ENCODE data around the gene METTL8.
A peak's percentile ranks its signal among the peaks of the same experiment; 100 is the strongest.

Gene METTL8

GRCh38 chr2:171434013-171434989, 511 bp upstream of the METTL8 start, which contains the start of gene DCAF17:
TSS of gene DCAF17 (plus strand) at chr2:171434226. CDS start at chr2:171434578, 352 bp downstream.
- peak; percentile 92 to 97 for DNase-seq (ENCODE audit: low read depth in 1 of 2, low spot score in 1 of 2)
- peak; percentile 57; the same call in 1 of the 2 replicates for TF ChIP-seq GABPA (IDR thresholded peaks at IDR 0.05; ENCODE audit: low read depth)
- 0 out of 2 replicates have a peak, but pooled peaks have one; percentile 0 for TF ChIP-seq SPI1 (IDR thresholded peaks at IDR 0.05; ENCODE audit: borderline replicate concordance, low read depth)
- peak; percentile 20 for TF ChIP-seq REST (IDR thresholded peaks at IDR 0.05; ENCODE audit: insufficient replicate concordance, low read depth)
- 0 out of 2 replicates have a peak, but pooled peaks have one; percentile 77 for TF ChIP-seq POLR2AphosphoS5 (IDR thresholded peaks at IDR 0.05; ENCODE audit: low read depth)
- no peak for TF ChIP-seq CTCF (IDR thresholded peaks at IDR 0.05; ENCODE audit: insufficient read depth, low read length)
- Histone ChIP-seq H3K27ac (replicated peaks) (peak within 1 kb of the TSS; percentile 99), H3K4me3 (replicated peaks; ENCODE audit: insufficient read depth, low read length) (peak within 1 kb of the TSS; percentile 80), H3K27me3 (ENCODE audit: insufficient read depth, poor library complexity, severe bottlenecking) (no peaks in the 10 kb centered on the region)

GRCh38 chr2:171432969-171433762, 624 bp downstream of the METTL8 start:
- peak overlapping the region; percentile 80 for H3K4me3 ChIP-seq (replicated peaks; ENCODE audit: insufficient read depth, low read length)
- H3K27ac ChIP-seq (replicated peaks) = peak overlapping the region; percentile 99
- DNase-seq (ENCODE audit: low read depth in 1 of 2, low spot score in 1 of 2) = peak; percentile 39 to 62
- no peak for TF ChIP-seq GABPA (IDR thresholded peaks at IDR 0.05; ENCODE audit: low read depth)
- TF ChIP-seq POLR2AphosphoS5 (IDR thresholded peaks at IDR 0.05; ENCODE audit: low read depth) = no peak
- TF ChIP-seq REST (IDR thresholded peaks at IDR 0.05; ENCODE audit: insufficient replicate concordance, low read depth) = no peak
- no peak for TF ChIP-seq CTCF (IDR thresholded peaks at IDR 0.05; ENCODE audit: insufficient read depth, low read length)
- no peak for TF ChIP-seq SPI1 (IDR thresholded peaks at IDR 0.05; ENCODE audit: borderline replicate concordance, low read depth)
- no peaks in the 10 kb centered on the region for H3K27me3 ChIP-seq (ENCODE audit: insufficient read depth, poor library complexity, severe bottlenecking)

GRCh38 chr2:171432206-171432968, 1.4 kb downstream of the METTL8 start:
- Histone ChIP-seq H3K27me3 (ENCODE audit: insufficient read depth, poor library complexity, severe bottlenecking) (no peaks in the 10 kb centered on the region), H3K27ac (replicated peaks) (peak overlapping the region; percentile 99), H3K4me3 (replicated peaks; ENCODE audit: insufficient read depth, low read length) (peak overlapping the region; percentile 80)
- TF ChIP-seq GABPA (IDR thresholded peaks at IDR 0.05; ENCODE audit: low read depth) = no peak
- no peak for TF ChIP-seq REST (IDR thresholded peaks at IDR 0.05; ENCODE audit: insufficient replicate concordance, low read depth)
- TF ChIP-seq POLR2AphosphoS5 (IDR thresholded peaks at IDR 0.05; ENCODE audit: low read depth) = no peak
- no peak for TF ChIP-seq SPI1 (IDR thresholded peaks at IDR 0.05; ENCODE audit: borderline replicate concordance, low read depth)
- no peak for TF ChIP-seq CTCF (IDR thresholded peaks at IDR 0.05; ENCODE audit: insufficient read depth, low read length)
- no peak for DNase-seq (ENCODE audit: low read depth in 1 of 2, low spot score in 1 of 2)

All from HL-60 (cell line).